Liver (tissue), 3 donors: ENCODE measurements around the gene PPP4R2.

Experiments used
- RXRA ChIP-seq, 2 donors: IDR thresholded peaks; 2 replicates each; pipeline ENCODE4 v1.6.1; 2017 to 2018; ENCODE audit warnings: antibody characterized with exemption in 2 of 2, mild to moderate bottlenecking in 1 of 2
- TF ChIP-seq, protein P1 (sequence below): IDR thresholded peaks from 2 replicates; pipeline ENCODE4 v1.6.1; 2016; ENCODE audit warnings: antibody characterized with exemption, mild to moderate bottlenecking
- TF ChIP-seq, protein P2 (sequence below): fragments of 150-350 bp; IDR thresholded peaks from 2 replicates; pipeline ENCODE4 v1.5.1; 2017; ENCODE audit warnings: improper control_type of control experiment, low read depth, low read length; ENCODE audit not compliant: missing input control
- donor health status: healthy.
- donor health status: healthy.

DNA sequence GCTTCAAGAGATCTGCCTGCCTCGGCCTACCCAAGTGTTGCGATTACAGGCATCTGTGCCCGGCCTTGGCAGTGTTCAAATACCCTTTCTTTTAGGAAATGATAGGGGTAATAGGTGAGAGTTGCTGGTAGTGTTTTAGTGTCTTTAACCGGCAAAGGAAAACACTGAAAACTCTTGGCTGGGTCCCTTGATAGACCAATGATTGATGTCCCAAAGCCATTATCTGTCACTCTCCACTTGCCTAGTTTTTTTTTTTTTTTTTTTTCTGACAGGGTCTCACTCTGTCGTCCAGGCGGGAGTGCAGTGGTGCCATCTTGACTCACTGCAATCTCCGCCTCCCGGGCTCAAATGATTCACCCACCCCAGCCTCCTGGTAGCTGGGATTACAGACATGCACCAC, 84.5 kb downstream of the PPP4R2 start:
- TF ChIP-seq, protein P1, sequence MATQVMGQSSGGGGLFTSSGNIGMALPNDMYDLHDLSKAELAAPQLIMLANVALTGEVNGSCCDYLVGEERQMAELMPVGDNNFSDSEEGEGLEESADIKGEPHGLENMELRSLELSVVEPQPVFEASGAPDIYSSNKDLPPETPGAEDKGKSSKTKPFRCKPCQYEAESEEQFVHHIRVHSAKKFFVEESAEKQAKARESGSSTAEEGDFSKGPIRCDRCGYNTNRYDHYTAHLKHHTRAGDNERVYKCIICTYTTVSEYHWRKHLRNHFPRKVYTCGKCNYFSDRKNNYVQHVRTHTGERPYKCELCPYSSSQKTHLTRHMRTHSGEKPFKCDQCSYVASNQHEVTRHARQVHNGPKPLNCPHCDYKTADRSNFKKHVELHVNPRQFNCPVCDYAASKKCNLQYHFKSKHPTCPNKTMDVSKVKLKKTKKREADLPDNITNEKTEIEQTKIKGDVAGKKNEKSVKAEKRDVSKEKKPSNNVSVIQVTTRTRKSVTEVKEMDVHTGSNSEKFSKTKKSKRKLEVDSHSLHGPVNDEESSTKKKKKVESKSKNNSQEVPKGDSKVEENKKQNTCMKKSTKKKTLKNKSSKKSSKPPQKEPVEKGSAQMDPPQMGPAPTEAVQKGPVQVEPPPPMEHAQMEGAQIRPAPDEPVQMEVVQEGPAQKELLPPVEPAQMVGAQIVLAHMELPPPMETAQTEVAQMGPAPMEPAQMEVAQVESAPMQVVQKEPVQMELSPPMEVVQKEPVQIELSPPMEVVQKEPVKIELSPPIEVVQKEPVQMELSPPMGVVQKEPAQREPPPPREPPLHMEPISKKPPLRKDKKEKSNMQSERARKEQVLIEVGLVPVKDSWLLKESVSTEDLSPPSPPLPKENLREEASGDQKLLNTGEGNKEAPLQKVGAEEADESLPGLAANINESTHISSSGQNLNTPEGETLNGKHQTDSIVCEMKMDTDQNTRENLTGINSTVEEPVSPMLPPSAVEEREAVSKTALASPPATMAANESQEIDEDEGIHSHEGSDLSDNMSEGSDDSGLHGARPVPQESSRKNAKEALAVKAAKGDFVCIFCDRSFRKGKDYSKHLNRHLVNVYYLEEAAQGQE: no peak
- TF ChIP-seq, protein P2, sequence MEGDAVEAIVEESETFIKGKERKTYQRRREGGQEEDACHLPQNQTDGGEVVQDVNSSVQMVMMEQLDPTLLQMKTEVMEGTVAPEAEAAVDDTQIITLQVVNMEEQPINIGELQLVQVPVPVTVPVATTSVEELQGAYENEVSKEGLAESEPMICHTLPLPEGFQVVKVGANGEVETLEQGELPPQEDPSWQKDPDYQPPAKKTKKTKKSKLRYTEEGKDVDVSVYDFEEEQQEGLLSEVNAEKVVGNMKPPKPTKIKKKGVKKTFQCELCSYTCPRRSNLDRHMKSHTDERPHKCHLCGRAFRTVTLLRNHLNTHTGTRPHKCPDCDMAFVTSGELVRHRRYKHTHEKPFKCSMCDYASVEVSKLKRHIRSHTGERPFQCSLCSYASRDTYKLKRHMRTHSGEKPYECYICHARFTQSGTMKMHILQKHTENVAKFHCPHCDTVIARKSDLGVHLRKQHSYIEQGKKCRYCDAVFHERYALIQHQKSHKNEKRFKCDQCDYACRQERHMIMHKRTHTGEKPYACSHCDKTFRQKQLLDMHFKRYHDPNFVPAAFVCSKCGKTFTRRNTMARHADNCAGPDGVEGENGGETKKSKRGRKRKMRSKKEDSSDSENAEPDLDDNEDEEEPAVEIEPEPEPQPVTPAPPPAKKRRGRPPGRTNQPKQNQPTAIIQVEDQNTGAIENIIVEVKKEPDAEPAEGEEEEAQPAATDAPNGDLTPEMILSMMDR: no peak
- TF ChIP-seq RXRA (IDR thresholded peaks at IDR 0.05): no peak
